Erythroblast (primary cell): ENCODE measurements around the gene SBDS.
"Not testable (repeated sequence)": the region's sequence is repeated elsewhere in the genome, so short reads cannot be mapped to it uniquely, and the experiment has no call there.

Experiments
- GATA1 ChIP-seq: IDR thresholded peaks from 2 replicates; pipeline ENCODE4 v1.6.1; 2011; ENCODE audit warnings: low read depth, mild to moderate bottlenecking, control low read depth, low read length, moderate library complexity
- POLR2A ChIP-seq: IDR thresholded peaks from 2 replicates; pipeline ENCODE4 v1.6.1; 2011; ENCODE audit warnings: mild to moderate bottlenecking, low read length

GRCh38 chr7:67043559-67043930 lies 48.2 kb upstream of the SBDS start:
- TF ChIP-seq POLR2A, GATA1: not testable (repeated sequence)
